WTC11 (cell line): Measurements from ENCODE around the gene NLRP2B.

Source experiments
- TP53 ChIP-seq: sonication (generic); formaldehyde crosslinking; IDR thresholded peaks from 2 replicates; pipeline ENCODE4 v1.8.1; 2023; ENCODE audit warnings: mild to moderate bottlenecking, missing genetic modification reagents
- TF ChIP-seq, protein P1 (sequence below): sonication (generic); formaldehyde crosslinking; IDR thresholded peaks from 2 replicates; pipeline ENCODE4 v1.8.0; 2022; ENCODE audit warnings: mild to moderate bottlenecking, missing genetic modification reagents

DNA sequence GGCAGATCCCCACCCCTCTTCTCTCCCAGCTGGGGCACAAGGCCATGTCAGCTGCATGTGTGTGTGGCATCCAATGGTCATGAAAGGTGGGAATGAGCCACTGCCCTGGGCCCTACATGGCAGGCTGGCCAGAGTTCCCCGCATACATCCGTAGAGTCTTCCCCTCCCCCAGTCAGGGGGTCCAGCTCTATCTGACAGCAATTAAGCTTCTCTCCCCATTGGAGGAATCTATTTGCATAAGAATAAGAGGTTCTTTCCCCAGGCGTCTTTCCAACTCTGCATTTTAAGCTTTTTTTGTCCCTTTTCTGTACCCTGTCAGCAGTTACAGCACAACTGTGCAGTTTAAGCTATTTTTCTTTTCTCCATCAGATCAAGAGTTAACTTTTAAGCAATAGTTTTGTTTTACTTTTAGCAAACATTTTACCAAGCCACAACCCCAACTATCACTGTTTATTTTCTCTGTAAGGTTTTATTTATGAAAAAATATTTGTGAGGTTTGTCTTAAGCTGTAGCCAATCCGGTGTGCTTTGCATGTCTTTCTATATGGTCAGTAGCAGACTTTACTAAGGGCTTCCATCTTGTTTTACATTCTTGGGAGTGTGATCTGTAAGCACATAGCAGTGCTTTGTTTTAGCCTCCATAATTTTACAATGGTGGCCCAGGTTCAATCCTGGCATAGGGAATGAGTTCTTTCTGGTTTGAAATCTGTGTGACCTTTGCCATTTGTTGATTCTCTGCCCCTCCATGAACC is 28.7 kb downstream of the NLRP2B start:
- no peak for TF ChIP-seq TP53 (CRISPR knock-in tag)
- TF ChIP-seq, protein P1, sequence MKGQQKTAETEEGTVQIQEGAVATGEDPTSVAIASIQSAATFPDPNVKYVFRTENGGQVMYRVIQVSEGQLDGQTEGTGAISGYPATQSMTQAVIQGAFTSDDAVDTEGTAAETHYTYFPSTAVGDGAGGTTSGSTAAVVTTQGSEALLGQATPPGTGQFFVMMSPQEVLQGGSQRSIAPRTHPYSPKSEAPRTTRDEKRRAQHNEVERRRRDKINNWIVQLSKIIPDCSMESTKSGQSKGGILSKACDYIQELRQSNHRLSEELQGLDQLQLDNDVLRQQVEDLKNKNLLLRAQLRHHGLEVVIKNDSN (CRISPR knock-in tag) = no peak
